GM19372 (cell line): ENCODE measurements around the gene GLIPR2.
"Not testable (repeated sequence)": the region's sequence is repeated elsewhere in the genome, so short reads cannot be mapped to it uniquely, and the experiment has no call there.

Experiments
- ATAC-seq: cut with Tn5 transposase; IDR thresholded peaks from one replicate; pipeline ENCODE4 v1.9.1; 2021; ENCODE audit warnings: mild to moderate bottlenecking, low read depth, moderate library complexity; ENCODE audit not compliant: unreplicated experiment

Gene GLIPR2

GRCh38 chr9:36142510-36143244, 6.1 kb downstream of the GLIPR2 start:
- ATAC-seq = no peak

GRCh38 chr9:36143245-36143641, 6.7 kb downstream of the GLIPR2 start:
- no peak for ATAC-seq

- ATAC-seq = no peak
Measured at GRCh38 chr9:36144309-36145232, 8.0 kb downstream of the GLIPR2 start.

- no peak for ATAC-seq
Measured at GRCh38 chr9:36145970-36146369, 9.4 kb downstream of the GLIPR2 start.

- ATAC-seq = no peak
Measured at GRCh38 chr9:36146651-36147050, 10.1 kb downstream of the GLIPR2 start.

GRCh38 chr9:36147441-36148175, 11.1 kb downstream of the GLIPR2 start:
- ATAC-seq = no peak

GRCh38 chr9:36148311-36149051, 11.9 kb downstream of the GLIPR2 start:
- no peak for ATAC-seq

GRCh38 chr9:36149197-36149596, 12.7 kb downstream of the GLIPR2 start:
- no peak for ATAC-seq

GRCh38 chr9:36150574-36151315, 14.2 kb downstream of the GLIPR2 start:
- no peak for ATAC-seq

- peak; percentile 69 for ATAC-seq
Measured at GRCh38 chr9:36151316-36152210, 15.0 kb downstream of the GLIPR2 start.

GRCh38 chr9:36152741-36153438, 16.4 kb downstream of the GLIPR2 start:
- ATAC-seq = no peak

GRCh38 chr9:36153746-36154145, 17.2 kb downstream of the GLIPR2 start:
- no peak for ATAC-seq

- ATAC-seq = no peak
Measured at GRCh38 chr9:36154331-36154952, 17.9 kb downstream of the GLIPR2 start.

GRCh38 chr9:36156116-36156515, 19.6 kb downstream of the GLIPR2 start:
- ATAC-seq = no peak

GRCh38 chr9:36158122-36158521, 21.6 kb downstream of the GLIPR2 start:
- no peak for ATAC-seq

GRCh38 chr9:36158917-36159316, 22.4 kb downstream of the GLIPR2 start:
- no peak for ATAC-seq

- ATAC-seq = not testable (repeated sequence)
Measured at GRCh38 chr9:36159509-36159908, 23.0 kb downstream of the GLIPR2 start.

GRCh38 chr9:36160126-36160525, 23.6 kb downstream of the GLIPR2 start:
- not testable (repeated sequence) for ATAC-seq
